HepG2 (cell line): ENCODE measurements around the gene PPP1R15A. TPM values are rescaled to one million over a fixed set of nuclear protein-coding genes. Genes with fewer than 3 reads are reported as not detected.

Experiments
- BRF2 ChIP-seq: sonication (generic); formaldehyde crosslinking; IDR thresholded peaks from 2 replicates; pipeline ENCODE4 v1.8.1; 2022; ENCODE audit warnings: mild to moderate bottlenecking, missing genetic modification reagents
- EP300 ChIP-seq, 3 experiments: sonication (generic) in 1 of 3; formaldehyde crosslinking in 1 of 3; IDR thresholded peaks; 2 replicates each; pipeline versions ENCODE4 v1.5.1 to v1.6.1; 2011 to 2020; ENCODE audit warnings: low read depth in 2 of 3, low read length in 2 of 3, borderline replicate concordance in 1 of 3, improper control_type of control experiment in 1 of 3, mild to moderate bottlenecking in 1 of 3, missing genetic modification reagents in 1 of 3, moderate library complexity in 1 of 3
- ETV5 ChIP-seq: IDR thresholded peaks from 2 replicates; pipeline ENCODE4 v1.6.1; 2018; ENCODE audit warnings: missing biosample characterization, missing genetic modification reagents, inconsistent platforms, borderline replicate concordance
- HDAC2 ChIP-seq: sonication (generic); formaldehyde crosslinking; IDR thresholded peaks from 2 replicates; pipeline ENCODE4 v1.4.0; 2020; ENCODE audit warnings: missing genetic modification reagents
- HNF4A ChIP-seq: sonication (generic); formaldehyde crosslinking; IDR thresholded peaks from 2 replicates; pipeline ENCODE4 v1.4.0; 2020; ENCODE audit warnings: missing genetic modification reagents
- MEIS2 ChIP-seq: sonication (generic); formaldehyde crosslinking; IDR thresholded peaks from 2 replicates; pipeline ENCODE4 v1.9.0; 2021; ENCODE audit warnings: mild to moderate bottlenecking, missing genetic modification reagents
- MIXL1 ChIP-seq: IDR thresholded peaks from 2 replicates; pipeline ENCODE4 v1.6.1; 2016
- MLLT10 ChIP-seq: sonication (generic); formaldehyde crosslinking; IDR thresholded peaks from 2 replicates; pipeline ENCODE4 v1.4.0; 2020; ENCODE audit warnings: missing genetic modification reagents
- MTERF4 ChIP-seq: sonication (generic); formaldehyde crosslinking; IDR thresholded peaks from 2 replicates; pipeline ENCODE4 v1.8.0; 2023; ENCODE audit warnings: mild to moderate bottlenecking, missing genetic modification reagents
- NFAT5 ChIP-seq: sonication (generic); formaldehyde crosslinking; IDR thresholded peaks from 2 replicates; pipeline ENCODE4 v1.4.0; 2020; ENCODE audit warnings: missing genetic modification reagents
- NR0B2 ChIP-seq: sonication (generic); formaldehyde crosslinking; IDR thresholded peaks from 2 replicates; pipeline ENCODE4 v1.4.0; 2020; ENCODE audit warnings: mild to moderate bottlenecking, missing genetic modification reagents
- PAX8 ChIP-seq: sonication (generic); formaldehyde crosslinking; IDR thresholded peaks from 2 replicates; pipeline ENCODE4 v1.8.0; 2022; ENCODE audit warnings: mild to moderate bottlenecking, missing genetic modification reagents, borderline replicate concordance
- RFX3 ChIP-seq: IDR thresholded peaks from 2 replicates; pipeline ENCODE4 v1.6.1; 2016; ENCODE audit warnings: missing biosample characterization, missing genetic modification reagents
- SRSF4 ChIP-seq: fragments of 200-400 bp; formaldehyde crosslinking; IDR thresholded peaks from one replicate; pipeline ENCODE4 v1.6.1; 2018; ENCODE audit warnings: mild to moderate bottlenecking, low read depth, low read length, moderate library complexity; ENCODE audit not compliant: poor library complexity, severe bottlenecking
- TEAD3 ChIP-seq: optimal IDR thresholded peaks from 2 replicates; pipeline ENCODE3; 2016; ENCODE audit warnings: borderline replicate concordance
- ZFP90 ChIP-seq: sonication (generic); formaldehyde crosslinking; IDR thresholded peaks from 2 replicates; pipeline ENCODE4 v1.8.0; 2022; ENCODE audit warnings: missing genetic modification reagents, mild to moderate bottlenecking, inconsistent platforms, borderline replicate concordance
- ZHX1 ChIP-seq: sonication (generic); formaldehyde crosslinking; IDR thresholded peaks from 2 replicates; pipeline ENCODE4 v1.8.1; 2022; ENCODE audit warnings: low read depth, mild to moderate bottlenecking, missing genetic modification reagents
- ZNF263 ChIP-seq: sonication (generic); formaldehyde crosslinking; IDR thresholded peaks from 2 replicates; pipeline ENCODE4 v1.4.0; 2020; ENCODE audit warnings: missing genetic modification reagents
- ZNF564 ChIP-seq: sonication (generic); formaldehyde crosslinking; IDR thresholded peaks from 2 replicates; pipeline ENCODE4 v1.8.1; 2023; ENCODE audit warnings: mild to moderate bottlenecking, missing genetic modification reagents
- ZNF768 ChIP-seq: sonication (generic); formaldehyde crosslinking; IDR thresholded peaks from 2 replicates; pipeline ENCODE4 v1.4.0; 2020; ENCODE audit warnings: missing genetic modification reagents
- polyA plus RNA-seq, 8 experiments: library from polyadenylated mRNA; depleted of rRNA in 3 of 8; stranded (reverse) in 7 of 8; unstranded in 1 of 8; fragments of >200 nt; fragmentation: Illumina TruSeq in 4 of 8; extraction: Trizol in 4 of 8; gene quantifications; 2 replicates each; pipeline versions ENCODE4 v1.2.1 to v1.2.3, GENCODE V29; 2011 to 2016; ENCODE audit warnings: low read depth in 4 of 8, missing spikeins in 1 of 8, mixed read lengths in 1 of 8; ENCODE audit not compliant: insufficient read depth in 1 of 8
- total RNA-seq, 5 experiments: library from RNA; depleted of rRNA; stranded (reverse); fragments of >200 nt; fragmentation: Illumina TruSeq; extraction: Trizol; gene quantifications; 2 replicates each; pipeline ENCODE4 v1.2.3, GENCODE V29; 2016; ENCODE audit warnings: low read depth in 1 of 5

PPP1R15A gene
- total and polyA plus RNA-seq, 2 of the 13 experiments (the other 11 are each of a cell fraction or from before 2014, with no cell fraction given): 15.6 to 18.5 TPM

GRCh38 chr19:48907671-48908070 is 35.5 kb downstream of the PPP1R15A start (continued):
- TF ChIP-seq ETV5 (CRISPR knock-in tag): peak; percentile 33; the same call in 1 of the 2 replicates
- peak; percentile 41; the same call in 1 of the 2 replicates for TF ChIP-seq MEIS2 (CRISPR knock-in tag)
- TF ChIP-seq ZFP90: no peak
- TF ChIP-seq HDAC2 (CRISPR knock-in tag): peak; percentile 85
- TF ChIP-seq HNF4A (CRISPR knock-in tag): peak; percentile 98
- TF ChIP-seq MIXL1 (CRISPR knock-in tag): peak; percentile 65
- peak; percentile 97 for TF ChIP-seq TEAD3
- TF ChIP-seq PAX8 (CRISPR knock-in tag): no peak
- TF ChIP-seq ZHX1 (CRISPR knock-in tag): no peak
- no peak for TF ChIP-seq NFAT5 (CRISPR knock-in tag)
- no peak for TF ChIP-seq RFX3 (CRISPR knock-in tag)
- no peak for TF ChIP-seq SRSF4
- TF ChIP-seq MLLT10 (CRISPR knock-in tag): no peak
- TF ChIP-seq ZNF768: no peak
- TF ChIP-seq EP300 (IDR thresholded peaks at IDR 0.05; ENCODE audit: low read depth in 2 of 2, low read length in 2 of 2): peak; percentile 32 to 79
- TF ChIP-seq EP300 (CRISPR knock-in tag; IDR thresholded peaks at IDR 0.05; ENCODE audit: borderline replicate concordance): peak; percentile 52
- TF ChIP-seq ZNF263 (CRISPR knock-in tag): peak; percentile 54; the same call in 1 of the 2 replicates
- no peak for TF ChIP-seq ZNF564 (CRISPR knock-in tag)
- no peak for TF ChIP-seq NR0B2 (CRISPR knock-in tag)
- TF ChIP-seq MTERF4 (CRISPR knock-in tag): no peak
- TF ChIP-seq BRF2 (CRISPR knock-in tag): no peak
